K562 (cell line): Measurements from ENCODE around the gene GATA2. TPM values are rescaled to one million over a fixed set of nuclear protein-coding genes. Genes with fewer than 3 reads are reported as not detected.

Experiments
- ATAC-seq: fragments of 200-7000 bp; cut with Tn5 transposase; 3 replicates; pipeline ENCODE4 v1.9.1; 2020; ENCODE audit warnings: moderate library complexity
- BruUV-seq: library from RNA; stranded (reverse); fragments of 400-500 nt; replicated peaks from 2 replicates; lab custom pipeline; 2021; lab: Mats Ljungman, UMichigan
- CTCF ChIA-PET: fragments of 300-600 bp; formaldehyde crosslinking; extraction: SDS; loops from one replicate; lab custom pipeline; 2021; ENCODE audit warnings: low intra/inter-chr PET ratio; lab: Yijun Ruan, JAX
- POLR2A ChIA-PET: fragments of 300-600, 350-650 bp; sonication (Branson Sonifier 250); formaldehyde crosslinking; extraction: SDS; loops from one replicate; lab custom pipeline; 2021; ENCODE audit warnings: antibody characterized with exemption, inconsistent platforms; lab: Yijun Ruan, JAX
- DNase-seq, 4 experiments: peaks; one replicate each; pipeline versions ENCODE4 v3.0.0 to v3.0.0-alpha.2; 2011 to 2018; ENCODE audit warnings: low spot score in 3 of 4, mixed read lengths in 3 of 4; ENCODE audit errors: extremely low read depth in 1 of 4
- FAIRE-seq: peaks from 2 replicates; lab custom pipeline; 2011; peaks lifted over from hg19 to GRCh38; lab: Jason Lieb, UNC
- H2AFZ ChIP-seq: 2 replicates; pipeline ENCODE4 v1.6.0; 2011; ENCODE audit warnings: low read depth, low read length, control low read depth, inconsistent platforms
- H3K27ac ChIP-seq: fragments of 200-600 bp; 3 replicates; pipeline ENCODE4 v1.8.0; 2011; ENCODE audit warnings: low read depth, mild to moderate bottlenecking, control low read depth, inconsistent platforms, low read length, moderate library complexity, mixed read lengths; ENCODE audit errors: extremely low read depth
- H3K27me3 ChIP-seq, 2 experiments: fragments of 300-600 bp in 1 of 2; 2 replicates in 1 of 2; 3 replicates in 1 of 2; pipeline versions ENCODE4 v1.6.0 to v1.8.0; 2011; ENCODE audit warnings: inconsistent platforms in 2 of 2, low read length in 2 of 2, mild to moderate bottlenecking in 1 of 2, mixed read lengths in 1 of 2, moderate library complexity in 1 of 2; ENCODE audit not compliant: control insufficient read depth in 2 of 2, insufficient read depth in 2 of 2
- H3K36me3 ChIP-seq: fragments of 300-600 bp; 3 replicates; pipeline ENCODE4 v1.8.0; 2011; ENCODE audit warnings: mild to moderate bottlenecking, low read length, inconsistent platforms; ENCODE audit not compliant: control insufficient read depth, insufficient read depth
- H3K4me1 ChIP-seq, 2 experiments: fragments of 200-600 bp in 1 of 2; replicated peaks in 1 of 2; 2 replicates in 1 of 2; 3 replicates in 1 of 2; pipeline versions ENCODE4 v1.5.1 to v1.8.0; 2011; ENCODE audit warnings: inconsistent platforms in 2 of 2, low read length in 2 of 2, mild to moderate bottlenecking in 1 of 2, mixed read lengths in 1 of 2, moderate library complexity in 1 of 2; ENCODE audit not compliant: control insufficient read depth in 2 of 2, insufficient read depth in 2 of 2
- H3K4me2 ChIP-seq: 2 replicates; pipeline ENCODE4 v1.6.1; 2011; ENCODE audit warnings: low read length, control low read depth, inconsistent platforms, mixed read lengths; ENCODE audit not compliant: insufficient read depth
- H3K4me3 ChIP-seq: fragments of 200-600 bp; sonication (generic), shearing (Covaris generic); 2 replicates; pipeline ENCODE4 v1.5.1; 2016; ENCODE audit warnings: control low read depth, inconsistent platforms
- H3K79me2 ChIP-seq: fragments of 200-600 bp; 3 replicates; pipeline ENCODE4 v1.8.0; 2011; ENCODE audit warnings: low read length, inconsistent platforms; ENCODE audit not compliant: control insufficient read depth, insufficient read depth
- H3K9ac ChIP-seq, 2 experiments: 2 replicates each; pipeline versions ENCODE4 v1.6.0 to v1.6.1; 2011; ENCODE audit warnings: low read depth in 2 of 2, low read length in 2 of 2, control low read depth in 1 of 2, inconsistent platforms in 1 of 2, mild to moderate bottlenecking in 1 of 2, mixed read lengths in 1 of 2; ENCODE audit not compliant: insufficient read depth in 1 of 2
- H3K9me1 ChIP-seq: one replicate; pipeline ENCODE4 v1.6.0; 2011; ENCODE audit warnings: inconsistent platforms, mild to moderate bottlenecking, low read length, moderate library complexity; ENCODE audit not compliant: control insufficient read depth, insufficient read depth
- H3K9me3 ChIP-seq: replicated peaks from 2 replicates; pipeline ENCODE4 v1.5.1; 2011; ENCODE audit warnings: low read depth, low read length, inconsistent platforms; ENCODE audit not compliant: control insufficient read depth, insufficient read depth
- H4K20me1 ChIP-seq: replicated peaks from 2 replicates; pipeline ENCODE4 v1.6.1; 2011; ENCODE audit warnings: low read length, inconsistent platforms, mixed read lengths; ENCODE audit not compliant: control insufficient read depth, insufficient read depth
- CBX1 ChIP-seq: sonication (generic); IDR thresholded peaks from 2 replicates; pipeline ENCODE4 v1.6.1; 2016; ENCODE audit warnings: antibody characterized with exemption, low read depth, mild to moderate bottlenecking
- CBX5 ChIP-seq: IDR thresholded peaks from 2 replicates; pipeline ENCODE4 v1.6.1; 2014; ENCODE audit warnings: low read depth, borderline replicate concordance
- CTCF ChIP-seq, 3 experiments: IDR thresholded peaks in 2 of 3; conservative IDR thresholded peaks in 1 of 3; 2 replicates each; pipeline ENCODE4 v1.5.1; 2011 to 2012; ENCODE audit warnings: low read length in 3 of 3, mild to moderate bottlenecking in 3 of 3, control low read depth in 2 of 3, improper control_type of control experiment in 1 of 3, inconsistent platforms in 1 of 3, low read depth in 1 of 3, mixed read lengths in 1 of 3, moderate library complexity in 1 of 3; ENCODE audit not compliant: insufficient read depth in 2 of 3
- DIDO1 ChIP-seq: fragments of 450-650 bp; IDR thresholded peaks from 2 replicates; pipeline ENCODE4 v1.6.1; 2016; ENCODE audit warnings: low read depth, missing biosample characterization, missing genetic modification characterization
- E2F5 ChIP-seq: sonication (generic); formaldehyde crosslinking; IDR thresholded peaks from 2 replicates; pipeline ENCODE4 v1.8.0; 2022; ENCODE audit warnings: mild to moderate bottlenecking, missing genetic modification reagents
- E2F6 ChIP-seq, 2 experiments: IDR thresholded peaks; 2 replicates each; pipeline ENCODE4 v1.6.1; 2011; ENCODE audit warnings: borderline replicate concordance in 1 of 2, control low read depth in 1 of 2, low read depth in 1 of 2, low read length in 1 of 2, mild to moderate bottlenecking in 1 of 2, mixed read lengths in 1 of 2, moderate library complexity in 1 of 2; ENCODE audit not compliant: insufficient read depth in 1 of 2, insufficient read length in 1 of 2, poor library complexity in 1 of 2, severe bottlenecking in 1 of 2; ENCODE audit errors: extremely low read depth in 1 of 2
- LCOR ChIP-seq: sonication (generic); formaldehyde crosslinking; IDR thresholded peaks from 2 replicates; pipeline ENCODE4 v1.8.0; 2022; ENCODE audit warnings: mild to moderate bottlenecking, missing genetic modification reagents
- LEF1 ChIP-seq: fragments of 450-650 bp; IDR thresholded peaks from 2 replicates; pipeline ENCODE4 v1.6.1; 2016; ENCODE audit warnings: mild to moderate bottlenecking
- MYBL2 ChIP-seq, 2 experiments: fragments of 450-650 bp in 1 of 2; sonication (generic) in 1 of 2; formaldehyde crosslinking in 1 of 2; IDR thresholded peaks; 2 replicates each; pipeline versions ENCODE4 v1.6.1 to v1.8.1; 2017 to 2022; ENCODE audit warnings: borderline replicate concordance in 1 of 2, inconsistent platforms in 1 of 2, low read depth in 1 of 2, mild to moderate bottlenecking in 1 of 2, missing genetic modification reagents in 1 of 2, moderate library complexity in 1 of 2
- PHF8 ChIP-seq: fragments of 200-600 bp; sonication (generic); IDR thresholded peaks from 2 replicates; pipeline ENCODE4 v1.6.1; 2012; ENCODE audit warnings: mixed run types, mild to moderate bottlenecking, inconsistent platforms, low read length, moderate library complexity, borderline replicate concordance
- RBBP5 ChIP-seq: fragments of 200-600 bp; sonication (generic); IDR thresholded peaks from 2 replicates; pipeline ENCODE4 v1.6.1; 2012; ENCODE audit warnings: borderline replicate concordance, mild to moderate bottlenecking, low read length, control low read depth, inconsistent platforms; ENCODE audit not compliant: insufficient read depth, poor library complexity, severe bottlenecking
- SIN3B ChIP-seq: fragments of 450-650 bp; IDR thresholded peaks from 2 replicates; pipeline ENCODE4 v1.6.1; 2017; ENCODE audit warnings: low read depth, mild to moderate bottlenecking, moderate library complexity
- TCF7L2 ChIP-seq: fragments of 150-350 bp; IDR thresholded peaks from 2 replicates; pipeline ENCODE4 v1.6.1; 2016; ENCODE audit warnings: low read depth, mild to moderate bottlenecking, low read length, moderate library complexity
- TRIM24 ChIP-seq, 2 experiments: fragments of 450-650 bp; IDR thresholded peaks; 2 replicates each; pipeline ENCODE4 v1.6.1; 2016
- ZNF764 ChIP-seq: fragments of 250-450 bp; sonication (Bioruptor Pico); IDR thresholded peaks from 2 replicates; pipeline ENCODE4 v1.4.0; 2020; ENCODE audit warnings: low read depth, mild to moderate bottlenecking, moderate library complexity
- WGBS: fragments of 100-300 bp; shearing (Covaris generic); methylation state at CpG from one replicate; pipeline ENCODE4 v1.1.6; 2016; ENCODE audit warnings: low coverage, mixed read lengths; ENCODE audit not compliant: insufficient coverage; ENCODE audit errors: missing lambda C conversion rate; 5-methylcytosine and 5-hydroxymethylcytosine counted together
- in situ Hi-C: fragments of 300-500 bp; cut with MboI; formaldehyde crosslinking; loops from 4 replicates; pipeline ENCODE4 v1.15.0; 2018; ENCODE audit warnings: inconsistent platforms, mixed read lengths
- intact Hi-C: fragments of 100-400 bp; cut with micrococcal nuclease; formaldehyde crosslinking; loops from 2 replicates; pipeline ENCODE4 v1.14.2; 2022
- polyA plus RNA-seq, 8 experiments: library from polyadenylated mRNA; depleted of rRNA in 4 of 8; stranded (reverse) in 5 of 8; unstranded in 3 of 8; fragments of >200 nt; fragmentation: Nextera tagmentation in 2 of 8; fragmentation: Illumina TruSeq in 1 of 8; extraction: Ambion mirVana in 2 of 8; extraction: Trizol in 1 of 8; gene quantifications; 2 replicates each; pipeline versions ENCODE4 v1.2.1 to v1.2.3, GENCODE V29; 2011 to 2014; ENCODE audit warnings: inconsistent platforms in 1 of 8, missing spikeins in 1 of 8
- total RNA-seq, 7 experiments: library from RNA; depleted of rRNA in 6 of 7; stranded (reverse); fragments of >200 nt in 6 of 7; fragmentation: Illumina TruSeq in 2 of 7; extraction: Trizol in 2 of 7; gene quantifications; 2 replicates each; pipeline versions ENCODE4 v1.2.1 to v1.2.3, GENCODE V29; 2011 to 2021; ENCODE audit warnings: low replicate concordance in 1 of 7

GATA2 gene
- total and polyA plus RNA-seq, 9 of the 15 experiments (the other 6 are each of a cell fraction or from before 2014, with no cell fraction given) = 8.5 to 218 (median 50.8) TPM

GRCh38 chr3:128489927-128490649 lies 2.9 kb downstream of the GATA2 start (continued):
- 0 out of 6 replicates have a peak, but pooled peaks of 1 of the 3 experiments have one; percentile 12 for TF ChIP-seq CTCF (IDR thresholded peaks at IDR 0.05 in 2 of 3, conservative IDR thresholded peaks at IDR 0.05 in 1 of 3; ENCODE audit: insufficient read depth in 2 of 3, low read depth in 1 of 3, low read length in 3 of 3)

- H3K9me3 ChIP-seq = no peaks in the 10 kb centered on the region
- BruUV-seq = no TSS peak
- FAIRE-seq (no peak), DNase-seq (no peak), ATAC-seq (no peak)
- peak overlapping the region; percentile 98 for H3K9ac ChIP-seq
- H3K79me2 ChIP-seq = peaks cover 100% of the 10 kb centered on the region
- no peaks in the 10 kb centered on the region for H3K9me1 ChIP-seq
- ChIA-PET POLR2A (interaction anchor here (0.6 to 2.0 kb wide), 13 partner anchors 8 to 767 kb away, joined by 3 to 5 read pairs (median 4); no protein-coding TSS in a partner anchor), CTCF (no interaction called here)
- intact Hi-C loops (loop anchor here (2.0 to 5.0 kb wide), 2 partner anchors 58 to 79 kb away; no protein-coding TSS in a partner anchor), in situ Hi-C loops (no loop called here)
- H4K20me1 ChIP-seq = peaks cover 18% of the 10 kb centered on the region
- WGBS = 1% methylated on average over 26 of the region's 26 CpGs
- H2AFZ ChIP-seq = no peak overlapping the region
- H3K27me3 ChIP-seq = no peaks in the 10 kb centered on the region
- peak overlapping the region; percentile 98 for H3K27ac ChIP-seq
- peaks cover 68% of the 10 kb centered on the region for H3K36me3 ChIP-seq
- H3K4me2 ChIP-seq = peak overlapping the region; percentile 92
- H3K4me1 ChIP-seq = peaks cover 11 to 76% of the 10 kb centered on the region in 2 experiments
- peak overlapping the region; percentile 98 for H3K4me3 ChIP-seq
- peak; percentile 7; the same call in 1 of the 2 replicates for TF ChIP-seq PHF8
- TF ChIP-seq CBX1 = no peak
- no peak for TF ChIP-seq TCF7L2
- TF ChIP-seq SIN3B = 0 out of 2 replicates have a peak, but pooled peaks have one; percentile 1
- peak in 1 of 2 experiments; percentile 2 for TF ChIP-seq E2F6 (IDR thresholded peaks at IDR 0.05; ENCODE audit: borderline replicate concordance in 1 of 2, extremely low read depth in 1 of 2, insufficient read depth in 1 of 2, insufficient read length in 1 of 2, low read depth in 1 of 2, low read length in 1 of 2, poor library complexity in 1 of 2, severe bottlenecking in 1 of 2)
- no peak for TF ChIP-seq MYBL2 (IDR thresholded peaks at IDR 0.05; ENCODE audit: low read depth)
- TF ChIP-seq MYBL2 (CRISPR knock-in tag; IDR thresholded peaks at IDR 0.05; ENCODE audit: borderline replicate concordance) = no peak
- no peak for TF ChIP-seq CBX5
- no peak for TF ChIP-seq DIDO1 (tag)
- no peak for TF ChIP-seq E2F5 (CRISPR knock-in tag)
- TF ChIP-seq RBBP5 = peak; percentile 52
- TF ChIP-seq LEF1 = no peak
- TF ChIP-seq LCOR (CRISPR knock-in tag) = no peak
- no peak for TF ChIP-seq ZNF764 (CRISPR knock-in tag)
- no peak for TF ChIP-seq TRIM24 (IDR thresholded peaks at IDR 0.05)
These were observed 3.4 kb downstream of the GATA2 start for GRCh38 chr3:128489674-128489926.
